IMR-90 (cell line): Measurements from ENCODE around the gene SEMA3G. TPM values are rescaled to one million over a fixed set of nuclear protein-coding genes. Genes with fewer than 3 reads are reported as not detected.

ENCODE experiments used
- ATAC-seq: fragments of 200-7000 bp; cut with Tn5 transposase; 2 replicates; pipeline ENCODE4 v1.9.1; 2020; ENCODE audit warnings: low read depth, mild to moderate bottlenecking, moderate library complexity
- BruUV-seq: library from RNA; stranded (reverse); fragments of 400-500 nt; replicated peaks from 2 replicates; lab custom pipeline; 2021; lab: Mats Ljungman, UMichigan
- CTCF ChIA-PET: fragments of 300-600 bp; formaldehyde crosslinking; extraction: SDS; loops from one replicate; lab custom pipeline; 2021; ENCODE audit warnings: antibody characterized with exemption; lab: Yijun Ruan, JAX
- POLR2A ChIA-PET: fragments of 300-600 bp; sonication (Branson Sonifier 250); formaldehyde crosslinking; loops from one replicate; lab custom pipeline; 2022; ENCODE audit warnings: antibody characterized with exemption; ENCODE audit not compliant: unreplicated experiment; lab: Charles Lee
- DNase-seq: peaks from one replicate; pipeline ENCODE4 v3.0.0; 2013
- H2AFZ ChIP-seq: replicated peaks from 2 replicates; pipeline ENCODE3; 2013; ENCODE audit warnings: low read length, mild to moderate bottlenecking; ENCODE audit not compliant: poor library complexity
- H2AK5ac ChIP-seq: 2 replicates; pipeline ENCODE4 v1.6.1; 2013; ENCODE audit warnings: low read depth, low read length, inconsistent platforms
- H2AK9ac ChIP-seq: replicated peaks from 2 replicates; pipeline ENCODE3; 2013; ENCODE audit warnings: mild to moderate bottlenecking, low read depth, low read length, moderate library complexity; ENCODE audit not compliant: poor library complexity
- H2BK120ac ChIP-seq: 2 replicates; pipeline ENCODE4 v1.6.1; 2013; ENCODE audit warnings: low read depth, low read length, inconsistent platforms
- H2BK15ac ChIP-seq: 3 replicates; pipeline ENCODE4 v1.6.1; 2013; ENCODE audit warnings: low read depth, low read length, inconsistent platforms
- H2BK20ac ChIP-seq: 2 replicates; pipeline ENCODE4 v1.6.1; 2013; ENCODE audit warnings: low read depth, mild to moderate bottlenecking, inconsistent platforms, low read length, moderate library complexity
- H2BK5ac ChIP-seq: 2 replicates; pipeline ENCODE4 v1.6.1; 2013; ENCODE audit warnings: mild to moderate bottlenecking, low read depth, low read length, inconsistent platforms; ENCODE audit not compliant: poor library complexity, severe bottlenecking
- H3K14ac ChIP-seq: replicated peaks from 2 replicates; pipeline ENCODE4 v1.6.1; 2013; ENCODE audit warnings: low read depth, low read length, inconsistent platforms
- H3K18ac ChIP-seq: 2 replicates; pipeline ENCODE4 v1.6.1; 2013; ENCODE audit warnings: low read depth, low read length, control low read depth
- H3K23ac ChIP-seq: 2 replicates; pipeline ENCODE4 v1.6.1; 2013; ENCODE audit warnings: low read depth, low read length, inconsistent platforms
- H3K27ac ChIP-seq: 2 replicates; pipeline ENCODE4 v1.5.1; 2013; ENCODE audit warnings: mild to moderate bottlenecking, control low read depth, low read length; ENCODE audit not compliant: insufficient read depth
- H3K27me3 ChIP-seq: 2 replicates; pipeline ENCODE4 v1.6.1; 2013; ENCODE audit warnings: low read length; ENCODE audit not compliant: control insufficient read depth, insufficient read depth
- H3K36me3 ChIP-seq: 2 replicates; pipeline ENCODE4 v1.6.1; 2013; ENCODE audit warnings: low read length, mixed read lengths; ENCODE audit not compliant: control insufficient read depth, insufficient read depth
- H3K4ac ChIP-seq: 2 replicates; pipeline ENCODE4 v1.6.1; 2013; ENCODE audit warnings: low read depth, low read length, inconsistent platforms
- H3K4me1 ChIP-seq: 2 replicates; pipeline ENCODE4 v1.6.1; 2013; ENCODE audit warnings: low read length, mixed read lengths; ENCODE audit not compliant: control insufficient read depth, insufficient read depth
- H3K4me2 ChIP-seq: 2 replicates; pipeline ENCODE4 v1.6.1; 2013; ENCODE audit warnings: low read depth, mild to moderate bottlenecking, control low read depth, low read length, moderate library complexity
- H3K4me3 ChIP-seq: 2 replicates; pipeline ENCODE4 v1.5.1; 2013; ENCODE audit warnings: low read depth, mild to moderate bottlenecking, control low read depth, low read length, moderate library complexity; ENCODE audit not compliant: insufficient read depth
- H3K56ac ChIP-seq: 2 replicates; pipeline ENCODE4 v1.6.1; 2013; ENCODE audit warnings: low read length, inconsistent platforms; ENCODE audit not compliant: insufficient read depth; ENCODE audit errors: extremely low read depth
- H3K79me1 ChIP-seq, 2 experiments: 2 replicates each; pipeline ENCODE4 v1.6.1; 2013; ENCODE audit warnings: low read length in 2 of 2, inconsistent platforms in 1 of 2, low read depth in 1 of 2
- H3K9ac ChIP-seq: 2 replicates; pipeline ENCODE4 v1.6.1; 2013; ENCODE audit warnings: low read depth, low read length, control low read depth
- H3K9me1 ChIP-seq: 2 replicates; pipeline ENCODE4 v1.6.1; 2013; ENCODE audit warnings: low read length, inconsistent platforms; ENCODE audit not compliant: insufficient read depth
- H3K9me3 ChIP-seq: 2 replicates; pipeline ENCODE4 v1.6.1; 2013; ENCODE audit warnings: low read length; ENCODE audit not compliant: control insufficient read depth, insufficient read depth
- H4K20me1 ChIP-seq: 2 replicates; pipeline ENCODE4 v1.6.1; 2013; ENCODE audit warnings: low read length, inconsistent platforms; ENCODE audit not compliant: insufficient read depth
- H4K5ac ChIP-seq: 2 replicates; pipeline ENCODE4 v1.6.1; 2013; ENCODE audit warnings: mild to moderate bottlenecking, low read depth, low read length, control low read depth
- H4K8ac ChIP-seq, 2 experiments: 2 replicates each; pipeline ENCODE4 v1.6.1; 2013; ENCODE audit warnings: low read depth in 2 of 2, low read length in 2 of 2, control low read depth in 1 of 2, inconsistent platforms in 1 of 2
- H4K91ac ChIP-seq: 2 replicates; pipeline ENCODE4 v1.6.1; 2013; ENCODE audit warnings: low read depth, low read length, inconsistent platforms; ENCODE audit not compliant: insufficient read depth
- BHLHE40 ChIP-seq: fragments of 150-350 bp; IDR thresholded peaks from 2 replicates; pipeline ENCODE4 v1.6.1; 2016; ENCODE audit warnings: mild to moderate bottlenecking, low read depth, low read length
- CEBPB ChIP-seq: IDR thresholded peaks from 2 replicates; pipeline ENCODE4 v1.6.1; 2012; ENCODE audit warnings: low read depth, low read length, improper control_type of control experiment
- CHD1 ChIP-seq: IDR thresholded peaks from 2 replicates; pipeline ENCODE4 v1.6.1; 2012; ENCODE audit warnings: low read depth, low read length, improper control_type of control experiment
- CTCF ChIP-seq: conservative IDR thresholded peaks from 2 replicates; pipeline ENCODE4 v1.5.1; 2012; ENCODE audit warnings: mild to moderate bottlenecking, low read depth, low read length, improper control_type of control experiment
- ELK1 ChIP-seq: fragments of 150-350 bp; IDR thresholded peaks from 2 replicates; pipeline ENCODE4 v1.6.1; 2016; ENCODE audit warnings: low read depth, mild to moderate bottlenecking, low read length, moderate library complexity, borderline replicate concordance
- FOS ChIP-seq: fragments of 150-350 bp; IDR thresholded peaks from 2 replicates; pipeline ENCODE4 v1.6.1; 2016; ENCODE audit warnings: low read depth, low read length
- MAFK ChIP-seq: IDR thresholded peaks from 2 replicates; pipeline ENCODE4 v1.6.1; 2012; ENCODE audit warnings: low read depth, low read length, improper control_type of control experiment
- MAZ ChIP-seq: IDR thresholded peaks from 2 replicates; pipeline ENCODE4 v1.6.1; 2012; ENCODE audit warnings: low read depth, mild to moderate bottlenecking, low read length, improper control_type of control experiment, moderate library complexity, borderline replicate concordance
- MXI1 ChIP-seq: IDR thresholded peaks from 2 replicates; pipeline ENCODE4 v1.6.1; 2012; ENCODE audit warnings: low read depth, mild to moderate bottlenecking, low read length, moderate library complexity, borderline replicate concordance
- NFE2L2 ChIP-seq: fragments of 150-350 bp; IDR thresholded peaks from 2 replicates; pipeline ENCODE4 v1.6.1; 2016; ENCODE audit warnings: low read depth, mild to moderate bottlenecking, low read length
- POLR2A ChIP-seq: IDR thresholded peaks from 2 replicates; pipeline ENCODE4 v1.6.1; 2012; ENCODE audit warnings: mild to moderate bottlenecking, low read depth, low read length
- RAD21 ChIP-seq: IDR thresholded peaks from 2 replicates; pipeline ENCODE4 v1.6.1; 2012; ENCODE audit warnings: low read length, improper control_type of control experiment
- RCOR1 ChIP-seq: IDR thresholded peaks from 2 replicates; pipeline ENCODE4 v1.6.1; 2012; ENCODE audit warnings: mild to moderate bottlenecking, low read length, improper control_type of control experiment; ENCODE audit not compliant: insufficient replicate concordance
- RFX5 ChIP-seq: IDR thresholded peaks from 2 replicates; pipeline ENCODE4 v1.8.0; 2012; ENCODE audit warnings: low read depth, mild to moderate bottlenecking, low read length, moderate library complexity
- SMC3 ChIP-seq: fragments of 150-350 bp; IDR thresholded peaks from 2 replicates; pipeline ENCODE4 v1.6.1; 2016; ENCODE audit warnings: low read depth, mild to moderate bottlenecking, antibody characterized with exemption, low read length, moderate library complexity
- WGBS, 2 experiments: methylation state at CpG; one replicate each; pipeline versions ENCODE4 v1.1.5 to v1.1.7; 2013; ENCODE audit warnings: missing lambda C conversion rate in 2 of 2; ENCODE audit not compliant: insufficient read length in 1 of 2; ENCODE audit errors: extremely low coverage in 2 of 2; 5-methylcytosine and 5-hydroxymethylcytosine counted together
- dilution Hi-C: fragments of 300-500 bp; cut with HindIII; formaldehyde crosslinking; loops from one replicate; pipeline ENCODE4 v1.14.3; 2018; ENCODE audit warnings: low sequenced_read_pairs; ENCODE audit not compliant: unreplicated experiment
- in situ Hi-C: fragments of 300-500 bp; cut with MboI; formaldehyde crosslinking; loops from 3 replicates; pipeline ENCODE4 v1.14.3; 2019; ENCODE audit warnings: low sequenced_read_pairs, inconsistent platforms, mixed read lengths
- intact Hi-C: fragments of 100-400 bp; cut with micrococcal nuclease; formaldehyde crosslinking; loops from 2 replicates; pipeline ENCODE4 v1.10.0; 2022
- polyA plus RNA-seq, 3 experiments: library from polyadenylated mRNA; depleted of rRNA; stranded (reverse); fragments of >200 nt; gene quantifications; 2 replicates each; pipeline ENCODE4 v1.2.3, GENCODE V29; 2012; ENCODE audit warnings: low replicate concordance in 1 of 3
- total RNA-seq: library from RNA; depleted of rRNA; stranded (reverse); fragments of >200 nt; gene quantifications from 2 replicates; pipeline ENCODE4 v1.2.3, GENCODE V29; 2012
- TF ChIP-seq, protein P1 (sequence below): fragments of 150-350 bp; IDR thresholded peaks from 2 replicates; pipeline ENCODE4 v1.6.1; 2017; ENCODE audit warnings: mild to moderate bottlenecking, antibody characterized with exemption, low read length, low read depth

Gene SEMA3G
- total and polyA plus RNA-seq, 2 of the 4 experiments (the other 2 are of a cell fraction), result 0.07 TPM; not detected in 1

- no peak overlapping the region for H2AFZ ChIP-seq
- no peak overlapping the region for H4K8ac ChIP-seq
- no peak overlapping the region for H2AK9ac ChIP-seq
- no peak overlapping the region for H3K18ac ChIP-seq
- dilution Hi-C loops (no loop called here), intact Hi-C loops (loop anchor here (2.0 to 5.0 kb wide), 2 partner anchors 64 to 209 kb away; partner anchors contain the start of gene UQCC5), in situ Hi-C loops (no loop called here)
- no peak overlapping the region for H2AK5ac ChIP-seq
- H4K91ac ChIP-seq, result no peak overlapping the region
- H3K4me1 ChIP-seq, result peaks cover 4% of the 10 kb centered on the region; the same call in 1 of the 2 replicates
- no peak overlapping the region for H3K14ac ChIP-seq
- peaks cover 39 to 51% of the 10 kb centered on the region in 2 experiments; a peak in 3 of 4 replicates for H3K79me1 ChIP-seq
- no peak overlapping the region for H2BK15ac ChIP-seq
- H2BK20ac ChIP-seq, result no peak overlapping the region
- no peak overlapping the region for H3K4me3 ChIP-seq
- H3K27ac ChIP-seq, result no peak overlapping the region
- ATAC-seq (no peak), DNase-seq (no peak)
- peaks cover 39% of the 10 kb centered on the region for H4K20me1 ChIP-seq
- H4K5ac ChIP-seq, result no peak overlapping the region
- ChIA-PET CTCF (no interaction called here), POLR2A (no interaction called here)
- H3K23ac ChIP-seq, result no peak overlapping the region
- H3K4ac ChIP-seq, result no peak overlapping the region
- no TSS peak for BruUV-seq
- no peak overlapping the region for H3K4me2 ChIP-seq
- 0 out of 2 replicates have a peak, but pooled peaks cover 5% of the 10 kb centered on the region for H3K9me1 ChIP-seq
- no peaks in the 10 kb centered on the region for H3K9me3 ChIP-seq
- peaks cover 59% of the 10 kb centered on the region for H3K36me3 ChIP-seq
- no peak overlapping the region for H3K9ac ChIP-seq
- no peak overlapping the region for H3K56ac ChIP-seq
- no peak overlapping the region for H2BK120ac ChIP-seq
- no peak overlapping the region for H2BK5ac ChIP-seq
- TF ChIP-seq MAZ (no peak), BHLHE40 (no peak), CTCF (no peak), MAFK (no peak), ELK1 (no peak), SMC3 (no peak), MXI1 (no peak), RCOR1 (no peak), CHD1 (no peak), RFX5 (no peak), POLR2A (no peak), FOS (no peak), RAD21 (no peak), CEBPB (no peak), NFE2L2 (no peak)
- TF ChIP-seq, protein P1, sequence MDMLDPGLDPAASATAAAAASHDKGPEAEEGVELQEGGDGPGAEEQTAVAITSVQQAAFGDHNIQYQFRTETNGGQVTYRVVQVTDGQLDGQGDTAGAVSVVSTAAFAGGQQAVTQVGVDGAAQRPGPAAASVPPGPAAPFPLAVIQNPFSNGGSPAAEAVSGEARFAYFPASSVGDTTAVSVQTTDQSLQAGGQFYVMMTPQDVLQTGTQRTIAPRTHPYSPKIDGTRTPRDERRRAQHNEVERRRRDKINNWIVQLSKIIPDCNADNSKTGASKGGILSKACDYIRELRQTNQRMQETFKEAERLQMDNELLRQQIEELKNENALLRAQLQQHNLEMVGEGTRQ, result no peak
- 100% methylated on average over 1 of the region's 5 CpGs; no CpG with 5 or more reads in 1 of the 2 experiments for WGBS, 2 experiments
- no peaks in the 10 kb centered on the region for H3K27me3 ChIP-seq
These were observed 28.1 kb upstream of the SEMA3G start for GRCh38 chr3:52473026-52473425.
